ENCODE measurements around the gene COL11A2. TPM values are rescaled to one million over a fixed set of nuclear protein-coding genes. Genes with fewer than 3 reads are reported as not detected.

The COL11A2 gene
- total and polyA plus RNA-seq, 2 experiments from 2014 or later, result 1.6 to 2.7 TPM

GRCh38 chr6:33205191-33206026 lies 13.1 kb upstream of the COL11A2 start:
- H3K4me1 ChIP-seq (ENCODE audit: insufficient read depth), result peaks cover 31% of the 10 kb centered on the region
- peaks cover 42% of the 10 kb centered on the region for H3K36me3 Mint-ChIP-seq (ENCODE audit: low read depth)
- peak overlapping the region; percentile 98 for H3K4me3 ChIP-seq
- DNase-seq (ENCODE audit: low spot score) (peak; percentile 44), ATAC-seq (peak; percentile 2)
- H3F3A ChIP-seq (replicated peaks; ENCODE audit: low read depth), result peaks cover 29% of the 10 kb centered on the region
- peaks cover 11% of the 10 kb centered on the region; the same call in 1 of the 2 replicates for H3K36me3 ChIP-seq (ENCODE audit: insufficient read depth)
- peak overlapping the region; percentile 84 for H3K4me3 Mint-ChIP-seq
- peak overlapping the region; percentile 93; the same call in 1 of the 2 replicates for H2AFZ ChIP-seq
- peak overlapping the region; percentile 96 for H3K4me2 ChIP-seq
- no peaks in the 10 kb centered on the region; the same call in 2 of the 3 replicates for H3K9me3 Mint-ChIP-seq
- H3K79me2 ChIP-seq (replicated peaks; ENCODE audit: insufficient read depth), result peaks cover 23% of the 10 kb centered on the region
- H3K27me3 Mint-ChIP-seq (ENCODE audit: insufficient read depth, low read depth, poor library complexity), result peaks cover 45% of the 10 kb centered on the region
- H3K27ac ChIP-seq (ENCODE audit: low read depth), result no peak overlapping the region
- TF ChIP-seq EZH2phosphoT487 (IDR thresholded peaks at IDR 0.05; ENCODE audit: unreplicated experiment) (no peak), ETS1 (IDR thresholded peaks at IDR 0.05) (no peak), CTCF (conservative IDR thresholded peaks at IDR 0.05; ENCODE audit: low read depth in 2 of 2) (peak; percentile 37 to 61; a peak in 3 of 4 replicates), POLR2AphosphoS5 (IDR thresholded peaks at IDR 0.05; ENCODE audit: low read depth) (no peak), REST (IDR thresholded peaks at IDR 0.05; ENCODE audit: unreplicated experiment) (no peak)
- H3K4me1 Mint-ChIP-seq, result peaks cover 61% of the 10 kb centered on the region
- no peaks in the 10 kb centered on the region for H3K9me2 ChIP-seq (ENCODE audit: insufficient read depth)
- peaks cover 21% of the 10 kb centered on the region for H4K20me1 ChIP-seq (replicated peaks; ENCODE audit: insufficient read depth)
- 0 out of 2 replicates have a peak overlapping the region, but pooled peaks have one; percentile 12 for H3K27ac Mint-ChIP-seq
- H3K27me3 ChIP-seq (ENCODE audit: insufficient read depth), result peaks cover 49% of the 10 kb centered on the region

All from GM23338 (cell line).